HT-29 (cell line): ENCODE measurements around the gene LGALS3BP. TPM values are rescaled to one million over a fixed set of nuclear protein-coding genes. Genes with fewer than 3 reads are reported as not detected.

Source experiments
- DNase-seq: peaks from one replicate; pipeline ENCODE4 v3.0.0-alpha.2; 2015; ENCODE audit warnings: low spot score
- total RNA-seq: library from RNA; depleted of rRNA; stranded (reverse); fragments of >200 nt; shearing (Covaris generic); gene quantifications from 2 replicates; pipeline ENCODE4 v1.2.3, GENCODE V29; 2014

The LGALS3BP gene
- total RNA-seq, 1 experiment from 2014 or later: 1,392 TPM

GRCh38 chr17:79017546-79018369, 38.0 kb upstream of the LGALS3BP start:
- DNase-seq: no peak

- DNase-seq: no peak
Observed at GRCh38 chr17:79014158-79014758, 34.5 kb upstream of the LGALS3BP start.

- DNase-seq: no peak
Observed at GRCh38 chr17:79012563-79013134, 32.9 kb upstream of the LGALS3BP start.

GRCh38 chr17:79011451-79012147, 31.9 kb upstream of the LGALS3BP start:
- DNase-seq: no peak

- DNase-seq: no peak
Observed at GRCh38 chr17:79010304-79010646, 30.6 kb upstream of the LGALS3BP start.

DNA sequence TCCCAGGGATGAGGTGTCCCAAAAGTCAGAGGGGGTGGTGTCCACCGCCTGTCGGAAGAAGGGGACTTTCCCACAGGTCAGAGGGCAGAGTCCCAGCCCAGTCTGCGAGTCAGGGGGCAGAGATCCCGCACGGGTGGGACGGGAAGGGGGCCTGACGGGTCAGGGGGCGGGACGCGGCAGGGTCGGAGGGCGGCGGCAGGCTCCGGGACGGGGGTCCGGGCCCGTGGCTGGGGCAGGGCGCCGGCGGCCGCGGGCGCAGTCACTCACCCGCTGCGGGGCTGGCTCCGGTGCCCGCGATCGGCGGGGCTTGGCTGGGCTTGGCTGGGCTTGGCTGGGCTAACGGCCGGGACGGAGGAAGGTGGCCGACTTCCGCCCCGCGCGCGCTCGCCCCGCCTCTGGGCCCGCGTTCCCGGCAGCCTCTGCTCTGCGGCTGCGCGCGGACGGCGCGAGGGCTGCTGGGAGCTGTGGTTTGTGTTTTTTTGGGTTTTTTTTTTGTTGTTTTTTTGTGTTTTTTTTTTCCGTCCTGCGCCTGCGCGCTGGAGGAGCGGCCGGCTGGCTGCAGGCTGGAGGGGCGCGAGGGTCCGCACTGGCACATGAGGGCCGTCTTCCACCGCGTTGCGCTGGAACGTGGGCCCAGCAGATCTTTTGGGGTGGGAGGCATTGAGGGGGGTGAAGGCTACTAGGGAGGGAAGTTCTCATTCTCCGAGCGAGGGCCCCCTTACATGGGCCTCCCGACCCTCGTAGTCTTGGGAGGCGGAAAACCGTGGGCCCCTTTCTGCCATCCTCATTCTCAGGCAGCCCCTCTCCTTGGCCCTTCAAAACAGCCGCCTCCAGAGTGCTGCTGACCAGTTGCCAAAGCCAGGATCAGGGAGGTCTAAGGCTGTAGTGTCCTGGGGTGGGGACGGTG, 29.9 kb upstream of the LGALS3BP start, which contains the start of gene CANT1:
Gene CANT1, minus strand, starts transcription at position 368 of the 907 bp plus-strand sequence. CDS start 12,142 bp downstream, outside the sequence.
- peak; percentile 63 for DNase-seq

GRCh38 chr17:79008666-79009387, 29.1 kb upstream of the LGALS3BP start:
- no peak for DNase-seq

- no peak for DNase-seq
Observed at GRCh38 chr17:79007504-79008381, 28.0 kb upstream of the LGALS3BP start.

DNA sequence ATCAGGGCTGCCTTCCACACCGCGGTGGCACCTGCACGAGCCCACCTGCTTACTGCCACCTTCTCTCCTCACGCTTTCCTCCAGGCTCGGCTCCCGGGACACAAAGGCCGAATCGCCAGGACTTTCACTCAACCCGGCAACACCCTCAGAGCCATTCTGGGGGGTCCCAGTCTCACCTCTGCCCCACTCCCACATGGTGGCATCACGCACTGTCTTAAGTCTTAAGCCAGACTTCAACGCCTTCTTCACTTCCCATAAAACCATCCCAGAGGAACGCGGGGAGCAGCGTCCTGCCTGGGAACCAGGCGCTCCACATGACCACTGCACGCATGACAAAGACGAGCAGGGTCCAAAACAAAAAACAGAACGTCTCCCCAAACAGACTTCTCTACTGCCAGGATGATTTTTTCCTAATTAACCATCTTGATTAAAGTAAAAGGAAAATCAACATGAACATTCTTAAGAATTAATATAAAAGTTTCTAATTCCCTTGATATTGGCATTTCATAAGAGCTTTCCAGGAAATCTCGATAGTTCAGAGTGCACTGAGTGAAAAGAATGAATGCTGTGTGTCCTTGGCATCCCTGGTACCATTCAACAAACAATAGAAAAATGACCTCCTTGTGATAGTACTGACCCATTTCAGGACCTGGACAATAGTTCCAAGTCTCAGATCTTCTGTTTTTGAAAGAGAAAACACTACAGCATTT, 27.2 kb upstream of the LGALS3BP start:
- no peak for DNase-seq

- peak; percentile 32 for DNase-seq
Observed at GRCh38 chr17:79006046-79006445, 26.3 kb upstream of the LGALS3BP start.

GRCh38 chr17:79005063-79005861, 25.5 kb upstream of the LGALS3BP start:
- peak; percentile 82 for DNase-seq

- DNase-seq: no peak
Observed at GRCh38 chr17:79003661-79004411, 24.1 kb upstream of the LGALS3BP start.

DNA sequence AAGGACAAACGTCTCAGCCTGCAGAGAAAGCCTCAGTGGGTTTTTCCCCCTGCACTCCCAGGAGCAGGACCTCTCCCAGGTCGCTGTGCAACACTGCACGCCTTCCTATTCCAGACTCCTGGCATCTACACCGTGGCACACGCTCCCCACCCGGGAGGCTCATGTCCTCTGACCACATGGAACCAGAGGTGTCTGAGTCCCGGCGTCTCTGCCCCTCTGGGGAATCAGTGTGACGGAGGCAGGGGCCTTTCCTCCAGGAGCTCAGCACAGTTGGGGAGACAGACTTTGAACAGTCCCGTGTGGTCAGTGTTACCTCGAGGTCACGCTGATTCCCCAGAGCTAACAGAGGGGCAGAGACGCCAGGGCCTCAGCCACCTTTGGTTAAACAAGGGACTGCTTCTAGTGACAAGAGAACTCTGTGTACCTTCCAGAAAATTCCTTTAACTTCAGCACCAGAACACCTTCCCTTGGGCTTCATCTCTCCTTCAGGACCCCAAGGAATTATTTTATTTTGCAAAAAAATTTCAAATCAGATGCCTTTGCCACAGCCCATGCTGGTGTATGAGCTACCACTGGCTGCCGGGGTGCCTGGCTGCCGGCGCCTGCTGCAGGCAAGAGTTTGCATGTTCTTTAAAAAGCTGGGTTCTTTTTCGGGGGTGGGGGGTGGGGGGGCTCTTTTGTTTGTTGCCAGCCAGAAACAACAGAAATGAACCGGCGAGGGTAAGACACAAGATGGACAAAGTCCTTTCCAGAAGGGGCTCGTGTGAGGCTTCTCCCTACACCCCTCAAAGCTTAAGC, 23.3 kb upstream of the LGALS3BP start:
- DNase-seq: no peak

GRCh38 chr17:79002291-79002690, 22.6 kb upstream of the LGALS3BP start:
- DNase-seq: no peak

DNA sequence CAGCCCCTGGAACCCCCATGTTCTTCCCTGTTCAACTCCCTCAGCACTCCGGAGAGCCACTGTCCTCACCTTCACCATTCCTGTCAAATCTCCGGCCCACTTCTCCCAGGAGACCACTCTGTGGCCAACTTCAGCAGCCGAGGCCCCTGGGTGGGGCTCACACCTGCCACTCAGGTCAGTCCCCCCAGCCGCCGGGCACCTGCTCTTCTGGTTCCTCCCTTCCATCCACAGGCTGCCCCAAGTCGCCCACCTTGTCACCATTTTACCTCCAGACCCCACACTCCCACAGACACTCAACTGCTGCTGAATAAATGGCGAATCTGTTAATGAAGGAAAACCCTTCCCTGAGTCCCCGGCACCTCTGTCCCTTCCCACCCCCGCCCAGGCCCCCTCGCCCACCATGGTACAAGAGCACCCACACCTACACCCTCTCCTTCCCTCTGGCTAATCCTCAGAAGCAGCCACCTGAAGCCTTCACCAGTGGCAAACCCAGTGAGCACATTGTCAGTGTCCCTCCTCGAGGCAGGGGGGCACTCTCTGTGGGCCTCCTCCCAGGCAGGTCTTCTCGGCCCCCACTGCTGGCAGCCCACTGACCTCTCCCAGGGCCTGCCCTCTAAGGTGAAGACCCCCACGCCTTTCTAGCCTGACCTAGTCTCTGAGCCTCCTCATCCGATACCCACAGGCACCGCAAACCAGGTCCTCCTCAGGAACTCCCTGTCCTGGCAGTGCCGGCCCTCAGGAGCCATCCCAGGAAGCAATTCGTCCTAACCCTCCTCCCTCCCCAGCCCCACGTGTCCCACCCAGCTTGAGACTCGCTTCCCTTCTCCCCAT, 21.7 kb upstream of the LGALS3BP start:
- DNase-seq: no peak
